Vagina (tissue), 2 donors: Measurements from ENCODE around the gene TEK. TPM values are rescaled to one million over a fixed set of nuclear protein-coding genes. Genes with fewer than 3 reads are reported as not detected.

Experiments used
- DNase-seq, 2 donors: peaks; one replicate each; pipeline ENCODE4 v3.0.0-alpha.2; 2017; ENCODE audit errors: extremely low spot score in 2 of 2
- H3K27ac ChIP-seq: fragments of 200-600 bp; sonication (generic); one replicate; pipeline ENCODE4 v1.5.1; 2019
- H3K27me3 ChIP-seq: fragments of 200-600 bp; sonication (generic); one replicate; pipeline ENCODE4 v1.5.1; 2019
- H3K36me3 ChIP-seq, 2 donors: fragments of 200-600 bp; sonication (generic); one replicate each; pipeline ENCODE4 v1.5.1; 2017 to 2019
- H3K4me1 ChIP-seq: fragments of 200-600 bp; sonication (generic); one replicate; pipeline ENCODE4 v1.5.1; 2019
- H3K4me3 ChIP-seq, 2 donors: fragments of 200-600 bp; sonication (generic); 1 replicate in 1 of 2; 2 replicates in 1 of 2; pipeline ENCODE4 v1.5.1; 2016 to 2019
- H3K9me3 ChIP-seq: fragments of 200-600 bp; sonication (generic); one replicate; pipeline ENCODE4 v1.5.1; 2019
- CTCF ChIP-seq, 3 experiments: fragments of 450-650 bp in 2 of 3; fragments of 200-600 bp in 1 of 3; sonication (generic) in 1 of 3; IDR thresholded peaks; one replicate each; pipeline ENCODE4 v1.5.1; 2017 to 2019; ENCODE audit warnings: antibody characterized with exemption in 3 of 3, mild to moderate bottlenecking in 2 of 3, moderate library complexity in 2 of 3
- POLR2A ChIP-seq, 2 donors: fragments of 450-650 bp; IDR thresholded peaks; one replicate each; pipeline ENCODE4 v1.6.1; 2017; ENCODE audit warnings: antibody characterized with exemption in 2 of 2, mild to moderate bottlenecking in 2 of 2, moderate library complexity in 2 of 2
- POLR2AphosphoS5 ChIP-seq, 2 donors: sonication (generic); formaldehyde crosslinking; IDR thresholded peaks; one replicate each; pipeline ENCODE4 v1.9.0; 2017; ENCODE audit warnings: antibody characterized with exemption in 2 of 2, mild to moderate bottlenecking in 2 of 2, low read depth in 1 of 2; ENCODE audit not compliant: insufficient read depth in 1 of 2
- intact Hi-C: fragments of 100-400 bp; cut with DNase I; formaldehyde crosslinking; loops from one replicate; pipeline ENCODE4 v1.15.1; 2023
- total RNA-seq: library from RNA; depleted of rRNA; stranded (reverse); fragments of >200 nt; gene quantifications from one replicate; pipeline ENCODE4 v1.2.3, GENCODE V29; 2016

Gene TEK
- total RNA-seq, 1 donor from 2014 or later = 12.5 TPM

- DNase-seq = no peak
- Histone ChIP-seq H3K4me1 (peaks cover 6% of the 10 kb centered on the region), H3K36me3 (no peaks in the 10 kb centered on the region), H3K9me3 (no peaks in the 10 kb centered on the region), H3K4me3 (no peak overlapping the region), H3K27me3 (no peaks in the 10 kb centered on the region), H3K27ac (no peak overlapping the region)
- intact Hi-C loops = no loop called here
- no peak for TF ChIP-seq POLR2AphosphoS5 (IDR thresholded peaks at IDR 0.05; ENCODE audit: insufficient read depth in 1 of 2, low read depth in 1 of 2)
- no peak for TF ChIP-seq POLR2A (IDR thresholded peaks at IDR 0.05)
- no peak for TF ChIP-seq CTCF (IDR thresholded peaks at IDR 0.05)
These were observed 80.4 kb downstream of the TEK start for GRCh38 chr9:27189426-27189825.

- H3K36me3 ChIP-seq = no peaks in the 10 kb centered on the region
- intact Hi-C loops = no loop called here
- DNase-seq = no peak
- TF ChIP-seq POLR2A (IDR thresholded peaks at IDR 0.05) = no peak
- TF ChIP-seq POLR2AphosphoS5 (IDR thresholded peaks at IDR 0.05; ENCODE audit: insufficient read depth in 1 of 2, low read depth in 1 of 2) = no peak
- no peak for TF ChIP-seq CTCF (IDR thresholded peaks at IDR 0.05)
- no peak overlapping the region for H3K4me3 ChIP-seq
- H3K27me3 ChIP-seq = no peaks in the 10 kb centered on the region
- H3K27ac ChIP-seq = no peak overlapping the region
- peaks cover 10% of the 10 kb centered on the region for H3K4me1 ChIP-seq
- H3K9me3 ChIP-seq = no peaks in the 10 kb centered on the region
These were observed 83.4 kb downstream of the TEK start for GRCh38 chr9:27192291-27192960.

- intact Hi-C loops = no loop called here
- Histone ChIP-seq H3K27me3 (no peaks in the 10 kb centered on the region), H3K4me3 (no peak overlapping the region), H3K4me1 (peaks cover 10% of the 10 kb centered on the region), H3K36me3 (no peaks in the 10 kb centered on the region), H3K9me3 (no peaks in the 10 kb centered on the region), H3K27ac (peak overlapping the region; percentile 28)
- DNase-seq = no peak
- TF ChIP-seq CTCF (IDR thresholded peaks at IDR 0.05) = no peak
These were observed 84.9 kb downstream of the TEK start for GRCh38 chr9:27193886-27194285.

- H3K36me3 ChIP-seq = no peaks in the 10 kb centered on the region
- intact Hi-C loops = no loop called here
- H3K27ac ChIP-seq = peak overlapping the region; percentile 28
These were observed 85.5 kb downstream of the TEK start for GRCh38 chr9:27194401-27195091.

GRCh38 chr9:27195191-27195590, 86.2 kb downstream of the TEK start:
- TF ChIP-seq POLR2AphosphoS5 (IDR thresholded peaks at IDR 0.05; ENCODE audit: insufficient read depth in 1 of 2, low read depth in 1 of 2) (no peak), CTCF (IDR thresholded peaks at IDR 0.05) (no peak), POLR2A (IDR thresholded peaks at IDR 0.05) (no peak)
- intact Hi-C loops = no loop called here
- Histone ChIP-seq H3K9me3 (no peaks in the 10 kb centered on the region), H3K4me3 (no peak overlapping the region), H3K36me3 (no peaks in the 10 kb centered on the region), H3K27ac (no peak overlapping the region), H3K27me3 (no peaks in the 10 kb centered on the region), H3K4me1 (peaks cover 10% of the 10 kb centered on the region)
- no peak for DNase-seq

More at GRCh38 chr9:27194401-27195091, 85.5 kb downstream of the TEK start:
- no peak overlapping the region for H3K4me3 ChIP-seq
- H3K27me3 ChIP-seq = no peaks in the 10 kb centered on the region
- no peaks in the 10 kb centered on the region for H3K9me3 ChIP-seq
- DNase-seq = no peak
- H3K4me1 ChIP-seq = peaks cover 10% of the 10 kb centered on the region
- TF ChIP-seq POLR2A (IDR thresholded peaks at IDR 0.05) (no peak), POLR2AphosphoS5 (IDR thresholded peaks at IDR 0.05; ENCODE audit: insufficient read depth in 1 of 2, low read depth in 1 of 2) (peak in 1 of 2 donors; percentile 39)
